ENCODE data around the gene BCR.
"Not testable (repeated sequence)": the region's sequence is repeated elsewhere in the genome, so short reads cannot be mapped to it uniquely, and the experiment has no call there.

BCR gene

GRCh38 chr22:23285734-23286133 is 105.4 kb downstream of the BCR start:
- DNase-seq (ENCODE audit: low read depth in 3 of 3, low spot score in 1 of 3): no peak

GRCh38 chr22:23286296-23286695 is 106.0 kb downstream of the BCR start:
- no peak for DNase-seq (ENCODE audit: low read depth in 3 of 3, low spot score in 1 of 3)

- DNase-seq (ENCODE audit: low read depth in 3 of 3, low spot score in 1 of 3): no peak
Measured at GRCh38 chr22:23287136-23288095, 107.1 kb downstream of the BCR start.

GRCh38 chr22:23288301-23289129 is 108.2 kb downstream of the BCR start:
- DNase-seq (ENCODE audit: low read depth in 3 of 3, low spot score in 1 of 3): no peak

GRCh38 chr22:23289130-23289503 is 108.8 kb downstream of the BCR start:
- no peak for DNase-seq (ENCODE audit: low read depth in 3 of 3, low spot score in 1 of 3)

GRCh38 chr22:23289851-23290724 is 109.8 kb downstream of the BCR start:
- DNase-seq (ENCODE audit: low read depth in 3 of 3, low spot score in 1 of 3): peak in 2 of 3 donors; percentile 18 to 49

GRCh38 chr22:23291806-23292452 is 111.6 kb downstream of the BCR start:
- no peak for DNase-seq (ENCODE audit: low read depth in 3 of 3, low spot score in 1 of 3)

- no peak for DNase-seq (ENCODE audit: low read depth in 3 of 3, low spot score in 1 of 3)
Measured at GRCh38 chr22:23292453-23293350, 112.4 kb downstream of the BCR start.

- no peak for DNase-seq (ENCODE audit: low read depth in 3 of 3, low spot score in 1 of 3)
Measured at GRCh38 chr22:23293720-23294119, 113.4 kb downstream of the BCR start.

- no peak for DNase-seq (ENCODE audit: low read depth in 3 of 3, low spot score in 1 of 3)
Measured at GRCh38 chr22:23294221-23294620, 113.9 kb downstream of the BCR start.

GRCh38 chr22:23300476-23300875 is 120.2 kb downstream of the BCR start:
- no peak for DNase-seq (ENCODE audit: low read depth in 3 of 3, low spot score in 1 of 3)

- DNase-seq (ENCODE audit: low read depth in 3 of 3, low spot score in 1 of 3): no peak
Measured at GRCh38 chr22:23301591-23301990, 121.3 kb downstream of the BCR start.

- no peak for DNase-seq (ENCODE audit: low read depth in 3 of 3, low spot score in 1 of 3)
Measured at GRCh38 chr22:23302171-23303002, 122.1 kb downstream of the BCR start.

- no peak for DNase-seq (ENCODE audit: low read depth in 3 of 3, low spot score in 1 of 3)
Measured at GRCh38 chr22:23305321-23305910, 125.1 kb downstream of the BCR start.

- no peak for DNase-seq (ENCODE audit: low read depth in 3 of 3, low spot score in 1 of 3)
Measured at GRCh38 chr22:23305922-23306374, 125.6 kb downstream of the BCR start.

- no peak for DNase-seq (ENCODE audit: low read depth in 3 of 3, low spot score in 1 of 3)
Measured at GRCh38 chr22:23306438-23306921, 126.2 kb downstream of the BCR start.

- DNase-seq (ENCODE audit: low read depth in 3 of 3, low spot score in 1 of 3): no peak
Measured at GRCh38 chr22:23306926-23307325, 126.6 kb downstream of the BCR start.

- DNase-seq (ENCODE audit: low read depth in 3 of 3, low spot score in 1 of 3): not testable (repeated sequence)
Measured at GRCh38 chr22:23307511-23307910, 127.2 kb downstream of the BCR start.

All from stimulated activated CD4-positive, alpha-beta T cell treated with anti-CD3 and anti-CD28 coated beads, TNF-alpha, amount 100 ng/mL, for 1 hour (primary cell).